Astrocyte of the hippocampus (primary cell): ENCODE measurements around the gene COX4I2.
"Not testable (repeated sequence)": the region's sequence is repeated elsewhere in the genome, so short reads cannot be mapped to it uniquely, and the experiment has no call there.

ENCODE experiments used
- DNase-seq: peaks from one replicate; pipeline ENCODE4 v3.0.0; 2011; ENCODE audit warnings: low read depth, low spot score

Gene COX4I2

DNA sequence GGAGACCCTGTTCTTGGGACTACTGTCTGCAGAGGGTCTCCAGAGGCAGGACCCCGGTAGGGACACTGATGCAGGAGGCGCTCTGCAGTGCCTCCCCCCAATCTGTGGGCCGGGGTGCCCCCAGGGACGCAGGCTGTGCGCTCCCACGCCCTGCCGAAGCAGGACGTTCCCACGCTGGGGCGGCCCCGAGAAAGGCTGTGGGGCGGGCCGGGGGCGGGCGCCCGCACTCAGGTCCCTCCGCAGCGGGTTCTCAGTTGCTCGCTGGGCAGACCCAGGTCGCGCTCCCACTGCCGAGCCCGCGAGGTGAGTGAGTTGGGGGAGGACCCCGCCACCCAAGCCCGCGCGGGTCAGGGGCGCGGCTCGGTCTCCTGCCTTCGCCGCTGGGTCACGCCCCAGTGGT, at the start of gene COX4I2:
COX4I2 (plus strand) TSS at position 253 of the 400 bp plus-strand sequence. CDS start 1,106 bp downstream, outside the sequence.
- DNase-seq = no peak

DNA sequence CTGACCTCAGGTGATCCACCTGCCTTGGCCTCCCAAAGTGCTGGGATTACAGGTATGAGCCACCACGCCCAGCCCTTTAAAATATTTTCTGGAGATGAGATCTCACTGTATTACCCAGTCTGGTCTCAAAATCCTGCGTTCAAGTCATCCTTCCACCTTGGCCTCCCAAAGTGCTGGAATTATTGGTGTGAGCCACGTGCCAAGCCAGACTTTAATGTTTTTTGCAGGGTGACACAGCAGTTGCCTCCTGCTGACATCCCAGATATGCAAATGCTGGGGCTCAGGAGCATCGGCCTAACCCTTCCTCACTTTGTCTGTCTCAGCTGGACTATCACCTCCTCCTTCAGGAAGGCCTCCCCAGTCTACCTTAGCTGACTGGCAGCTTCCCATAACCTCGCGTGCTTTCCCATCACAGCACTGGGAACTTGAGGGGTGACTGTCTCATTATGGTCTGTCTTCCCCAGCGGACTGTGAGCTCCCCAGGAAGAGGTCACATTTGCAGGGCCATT, 46.9 kb upstream of the COX4I2 start:
- DNase-seq = peak; percentile 23

DNA sequence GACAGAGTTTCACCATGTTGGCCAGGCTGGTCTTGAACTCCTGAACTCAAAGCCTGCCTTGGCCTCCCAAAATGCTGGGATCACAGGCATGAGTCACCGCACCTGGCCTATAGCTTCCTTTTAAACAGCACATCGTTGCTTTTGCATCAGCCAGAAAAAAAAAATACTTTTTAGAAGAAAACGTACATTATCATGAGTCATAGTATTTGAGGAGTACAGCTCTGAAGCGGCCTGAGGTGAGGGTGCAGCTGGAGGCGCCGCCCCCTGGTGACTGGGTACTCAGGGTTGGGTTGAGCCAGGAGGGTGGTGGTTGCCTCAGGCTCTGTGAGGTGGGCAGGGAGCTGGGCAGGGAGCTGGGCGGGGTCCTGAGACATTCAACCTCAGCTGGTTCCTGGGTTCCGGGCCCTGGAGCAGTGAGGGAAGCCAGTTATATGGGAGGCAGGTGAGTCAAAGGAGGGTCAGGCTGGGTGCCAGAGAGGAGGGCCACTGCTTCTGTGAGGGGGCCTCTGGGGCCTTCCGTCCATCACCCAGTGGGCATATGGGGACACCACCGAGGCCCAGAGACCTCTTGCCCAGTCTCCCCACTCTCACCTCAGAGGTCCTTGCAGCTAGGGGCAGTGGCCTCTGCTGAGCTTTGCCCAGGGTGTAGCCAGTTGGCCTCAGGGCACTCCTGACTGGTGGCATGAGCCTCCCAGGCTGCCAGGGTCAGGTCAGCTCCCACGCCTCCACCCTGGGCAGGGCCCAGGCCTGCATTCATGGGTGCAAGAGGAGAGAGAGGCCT, 44.3 kb upstream of the COX4I2 start:
- peak; percentile 84 for DNase-seq

DNA sequence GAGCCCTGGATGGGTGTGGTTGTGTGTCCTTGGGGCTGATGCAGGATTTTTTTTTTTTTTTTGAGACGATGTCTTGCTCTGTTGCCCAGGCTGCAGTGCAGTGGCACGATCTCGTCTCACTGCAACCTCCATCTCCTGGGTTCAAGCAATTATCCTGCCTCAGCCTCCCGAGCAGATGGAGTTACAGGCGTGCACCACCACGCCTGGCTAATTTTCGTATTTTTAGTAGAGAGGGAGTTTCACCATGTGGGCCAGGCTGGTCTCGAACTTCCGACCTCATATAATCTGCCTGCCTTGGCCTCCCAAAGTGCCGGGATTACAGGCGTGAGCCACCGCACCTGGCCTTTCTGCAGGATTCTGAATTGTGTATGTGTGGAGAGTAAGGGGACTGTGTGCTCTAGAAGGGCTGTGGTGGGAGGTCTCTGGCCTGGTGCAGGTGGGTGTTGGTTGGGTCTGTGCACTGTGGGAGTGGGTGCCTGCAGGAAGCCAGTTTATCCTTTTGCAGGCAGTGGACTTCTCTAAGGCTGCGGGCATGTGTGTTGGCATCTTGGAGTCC, 43.6 kb upstream of the COX4I2 start:
- no peak for DNase-seq

DNA sequence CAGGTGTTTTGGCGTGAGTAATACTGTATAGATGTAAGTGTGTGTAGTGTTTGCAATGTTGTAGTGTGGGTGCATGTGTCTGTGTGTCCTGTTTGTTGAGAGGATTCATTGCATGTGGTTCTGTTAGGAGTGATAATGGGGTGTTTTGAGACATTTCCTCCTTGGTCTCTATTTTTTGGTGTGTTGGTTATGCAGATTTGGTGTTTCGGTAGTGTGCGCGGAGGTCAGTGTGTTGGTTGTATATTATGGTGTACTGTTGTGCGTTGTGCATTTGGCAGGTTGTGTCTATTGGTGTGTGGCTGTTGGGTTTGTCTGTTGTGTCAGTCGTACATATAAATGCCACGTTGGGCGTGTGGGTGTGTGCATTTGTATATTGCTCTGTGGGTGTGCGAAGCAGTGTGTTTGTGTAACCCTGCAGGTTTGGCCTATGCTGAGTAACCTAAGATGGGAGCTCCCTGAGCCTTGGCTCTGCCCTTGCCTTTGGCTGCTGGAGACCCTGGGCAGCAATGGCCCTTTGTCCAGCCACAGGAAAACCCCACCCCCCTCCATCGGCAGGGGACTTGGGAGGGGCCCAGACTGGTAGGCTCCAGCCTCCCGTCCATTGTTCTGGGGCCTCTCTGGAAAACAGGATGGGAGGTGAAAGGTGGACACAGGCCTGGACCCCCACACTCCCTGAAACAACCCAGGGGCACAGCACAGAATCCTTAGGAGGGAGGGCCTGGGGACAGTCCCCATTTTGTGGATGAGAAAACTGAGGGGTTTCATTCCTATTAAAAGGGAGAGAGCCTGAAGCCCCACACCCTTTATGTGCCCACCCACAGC, 42.9 kb upstream of the COX4I2 start:
- peak; percentile 34 for DNase-seq

DNA sequence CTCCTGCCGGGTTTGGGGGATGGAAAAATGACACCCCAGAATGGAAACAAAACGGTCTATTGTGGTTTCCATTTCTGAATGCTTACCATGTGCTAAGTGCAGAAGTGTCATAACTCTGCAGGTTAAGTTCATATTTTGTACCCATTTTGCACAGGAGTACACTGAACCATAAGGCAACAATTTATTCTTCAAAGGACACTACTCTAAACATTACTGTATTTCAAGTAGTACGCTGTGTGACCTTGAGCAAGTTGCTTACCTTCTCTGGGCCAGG, 42.4 kb upstream of the COX4I2 start:
- DNase-seq = no peak

DNA sequence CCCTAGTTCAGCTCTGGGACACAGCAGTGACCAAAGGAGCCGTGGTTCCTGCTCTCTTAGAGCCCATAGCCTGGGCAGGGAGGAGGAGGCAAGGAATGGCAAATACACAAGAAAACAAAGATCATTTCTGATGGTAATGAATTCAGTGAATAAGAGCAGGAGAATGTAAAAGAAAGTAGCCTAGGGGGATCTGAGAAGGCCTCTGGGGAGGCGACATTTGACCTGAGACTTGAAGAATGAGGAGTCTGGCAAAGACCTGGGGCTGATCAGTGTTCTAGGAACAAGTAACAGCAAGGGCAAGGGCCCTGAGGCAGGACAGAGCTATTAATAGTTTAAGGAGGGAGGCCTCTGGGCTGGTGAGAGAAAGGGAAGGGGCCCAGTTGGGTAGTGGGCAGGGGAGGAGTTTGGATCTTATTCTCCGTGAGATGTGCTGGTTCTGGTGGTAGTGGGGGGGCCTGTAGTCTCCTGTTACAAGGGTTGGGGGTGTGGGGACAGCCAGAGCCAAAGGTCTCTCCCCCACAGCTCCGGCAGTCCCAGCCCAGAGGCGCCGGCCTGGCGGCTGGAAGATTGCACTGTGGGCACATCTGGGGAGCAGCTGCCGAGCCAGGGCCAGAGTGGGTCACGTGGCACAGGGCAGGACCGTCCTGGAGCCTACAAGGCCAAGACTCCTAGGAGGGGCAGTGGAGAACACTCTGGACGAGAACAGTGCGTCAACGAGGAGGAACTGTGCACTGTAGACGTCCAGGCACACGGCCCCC, 41.9 kb upstream of the COX4I2 start:
- DNase-seq = peak; percentile 70

DNA sequence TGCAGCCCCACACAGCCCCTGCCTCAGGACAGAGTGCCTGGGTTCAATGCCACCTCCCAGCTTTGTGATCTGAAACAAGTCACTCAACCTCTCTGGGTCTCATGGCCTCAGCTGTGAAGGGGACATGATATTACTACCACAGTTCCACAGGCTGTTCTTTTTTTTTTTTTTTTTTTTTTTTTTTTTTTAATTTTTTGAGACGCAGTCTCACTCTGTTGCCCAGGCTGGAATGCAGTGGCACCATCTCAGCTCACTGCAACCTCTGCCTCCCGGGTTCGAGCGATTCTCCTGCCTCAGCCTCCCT, 41.3 kb upstream of the COX4I2 start:
- not testable (repeated sequence) for DNase-seq

DNA sequence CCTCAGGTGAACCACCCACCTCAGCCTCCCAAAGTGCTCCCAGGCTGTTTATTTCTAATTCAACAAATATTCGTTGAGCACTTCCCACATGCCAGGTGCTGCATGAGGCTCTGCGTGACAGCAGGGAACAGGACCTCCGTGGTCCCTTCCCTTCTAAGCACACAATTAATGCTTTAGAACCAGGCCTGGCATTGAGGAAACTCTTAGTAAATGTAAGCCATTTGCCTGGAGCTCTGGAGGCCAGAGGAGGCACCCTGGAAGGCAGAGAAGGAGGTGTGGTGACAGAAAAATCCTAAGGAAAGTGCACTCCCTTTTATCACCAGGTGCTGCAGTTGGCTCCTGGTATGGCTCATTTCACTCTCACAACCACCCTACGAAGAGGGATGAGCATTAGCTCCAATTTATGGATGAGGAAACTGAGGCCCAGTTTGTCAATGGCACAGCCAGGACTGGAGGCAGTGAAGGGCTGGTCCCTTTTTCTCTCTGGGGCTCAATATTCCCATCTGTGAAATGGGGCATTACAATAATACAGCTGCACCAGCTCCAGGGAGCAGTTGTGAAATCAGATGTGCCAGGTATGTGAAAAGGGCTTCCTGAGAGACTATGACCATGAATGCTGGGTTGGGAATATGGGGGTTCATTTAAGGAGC, 40.8 kb upstream of the COX4I2 start:
- DNase-seq = no peak

DNA sequence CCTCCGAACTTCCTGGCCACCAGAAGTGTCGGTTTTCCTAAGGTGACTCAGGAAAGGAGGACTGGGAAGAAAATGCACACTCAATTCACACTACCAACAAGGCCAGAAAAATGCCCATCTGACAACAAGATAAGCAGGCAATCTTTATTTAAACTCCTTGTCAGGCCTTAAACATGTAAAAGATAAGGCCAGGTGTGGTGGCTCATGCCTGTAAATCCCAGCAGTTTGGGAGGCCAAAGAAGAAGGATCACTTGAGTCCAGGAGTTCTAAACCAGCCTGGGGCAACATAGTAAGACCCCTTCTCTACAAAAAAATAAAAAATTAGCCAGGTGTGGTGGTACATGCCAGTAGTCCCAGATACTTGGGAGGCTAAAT, 40.2 kb upstream of the COX4I2 start:
- no peak for DNase-seq

DNA sequence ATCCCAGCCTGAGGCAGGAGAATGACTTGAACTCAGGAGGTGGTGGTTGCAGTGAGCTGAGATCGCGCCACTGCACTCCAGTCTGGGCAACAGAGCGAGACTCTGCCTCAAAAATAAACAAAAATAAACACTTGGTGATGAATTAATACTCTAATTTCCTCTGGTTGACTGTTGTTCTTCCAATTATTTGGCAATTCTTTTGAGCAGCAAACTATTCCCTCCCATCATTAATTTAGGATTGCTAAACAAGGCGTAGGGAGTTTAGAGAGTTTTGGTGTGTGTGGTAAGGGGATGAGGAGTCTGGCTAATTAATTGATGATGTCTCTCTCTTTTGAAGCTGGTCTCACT, 35.3 kb upstream of the COX4I2 start:
- DNase-seq = no peak

DNA sequence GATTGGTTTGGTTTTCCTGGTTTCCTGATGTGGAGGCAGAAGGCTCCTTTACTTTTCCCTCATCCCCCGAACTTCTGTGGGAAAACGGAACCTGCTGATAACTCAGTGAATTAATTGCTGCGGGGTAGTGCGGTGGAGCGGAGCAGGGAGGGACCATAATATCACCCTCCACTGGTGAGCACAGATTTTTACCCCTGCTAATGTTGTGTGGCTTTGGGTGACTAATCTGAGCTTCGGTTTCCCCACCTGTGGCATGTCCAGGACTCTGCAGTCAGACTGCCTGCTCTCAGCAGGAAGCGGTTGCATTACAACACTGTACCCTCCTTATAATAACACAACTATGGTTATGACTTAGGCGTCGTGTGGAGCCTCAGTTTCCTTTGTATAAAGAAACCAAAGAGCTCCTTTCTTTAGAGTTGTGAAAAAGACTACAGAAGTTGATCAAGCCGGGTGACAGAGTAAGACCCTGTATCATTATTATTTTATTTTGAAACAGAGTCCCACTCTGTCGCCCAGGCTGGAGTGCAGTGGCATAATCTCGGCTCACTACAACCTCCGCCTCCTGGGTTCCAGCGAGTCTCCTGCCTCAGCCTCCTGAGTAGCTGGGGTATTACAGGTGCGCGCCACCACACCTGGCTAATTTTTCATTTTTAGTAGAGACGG, 34.8 kb upstream of the COX4I2 start:
- peak; percentile 88 for DNase-seq

DNA sequence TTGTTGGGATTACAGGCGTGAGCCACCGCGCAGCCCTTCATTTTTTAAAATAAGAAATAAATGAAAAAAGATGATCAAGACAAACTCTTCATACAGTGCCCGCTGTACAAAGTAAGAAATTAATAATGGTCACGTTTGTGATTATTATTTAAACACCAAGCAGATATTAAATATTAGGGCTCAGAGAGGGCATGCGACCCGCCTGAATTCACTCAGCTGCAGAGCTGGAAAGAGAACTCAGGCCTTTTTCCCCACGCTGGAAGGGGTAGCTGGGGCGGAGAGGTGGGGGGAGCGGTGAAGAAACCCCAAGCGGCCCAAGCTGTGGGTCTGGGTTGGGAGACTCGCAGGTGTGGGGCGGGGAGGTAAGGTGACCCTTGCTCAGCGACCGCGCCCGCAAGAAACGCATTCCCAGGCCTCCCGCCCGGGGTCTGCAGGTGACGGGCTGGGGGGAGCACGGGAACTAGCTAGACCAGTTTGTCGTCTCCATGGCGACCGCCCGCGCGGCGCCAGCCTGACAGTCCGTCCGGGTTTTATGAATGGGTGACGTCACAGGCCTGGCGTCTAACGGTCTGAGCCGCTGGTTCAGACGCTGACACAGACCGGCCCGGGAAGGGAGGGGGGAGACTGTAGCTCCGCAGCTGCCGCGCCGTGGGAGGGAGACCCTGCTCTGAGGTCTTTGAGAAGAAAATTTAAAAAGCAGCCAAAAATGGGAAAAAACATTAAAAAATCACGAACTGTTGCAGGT, 33.7 kb upstream of the COX4I2 start:
- DNase-seq = peak; percentile 100

DNA sequence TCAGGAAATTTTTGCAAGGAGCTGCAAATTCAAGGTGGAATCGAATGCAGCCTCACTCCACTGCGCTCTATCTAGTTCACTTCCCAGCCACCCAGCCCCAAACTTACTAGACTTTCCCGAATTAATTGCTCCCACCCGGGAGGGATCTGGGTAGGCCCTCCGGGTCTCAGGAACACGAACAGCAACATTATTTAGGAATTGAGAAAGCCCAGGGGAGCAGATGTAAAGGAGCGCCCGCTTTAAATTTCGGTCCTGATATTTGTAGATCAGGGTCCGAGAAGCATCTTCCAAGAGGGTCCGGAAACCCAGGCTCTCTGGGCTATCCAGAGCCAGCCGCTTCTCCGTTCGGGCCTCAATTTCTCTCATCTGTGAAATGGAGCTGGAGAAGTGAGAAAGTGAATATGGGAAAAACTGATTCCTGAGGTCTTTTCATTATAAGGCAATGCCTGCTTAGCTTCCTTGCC, 33.1 kb upstream of the COX4I2 start:
- DNase-seq = no peak

DNA sequence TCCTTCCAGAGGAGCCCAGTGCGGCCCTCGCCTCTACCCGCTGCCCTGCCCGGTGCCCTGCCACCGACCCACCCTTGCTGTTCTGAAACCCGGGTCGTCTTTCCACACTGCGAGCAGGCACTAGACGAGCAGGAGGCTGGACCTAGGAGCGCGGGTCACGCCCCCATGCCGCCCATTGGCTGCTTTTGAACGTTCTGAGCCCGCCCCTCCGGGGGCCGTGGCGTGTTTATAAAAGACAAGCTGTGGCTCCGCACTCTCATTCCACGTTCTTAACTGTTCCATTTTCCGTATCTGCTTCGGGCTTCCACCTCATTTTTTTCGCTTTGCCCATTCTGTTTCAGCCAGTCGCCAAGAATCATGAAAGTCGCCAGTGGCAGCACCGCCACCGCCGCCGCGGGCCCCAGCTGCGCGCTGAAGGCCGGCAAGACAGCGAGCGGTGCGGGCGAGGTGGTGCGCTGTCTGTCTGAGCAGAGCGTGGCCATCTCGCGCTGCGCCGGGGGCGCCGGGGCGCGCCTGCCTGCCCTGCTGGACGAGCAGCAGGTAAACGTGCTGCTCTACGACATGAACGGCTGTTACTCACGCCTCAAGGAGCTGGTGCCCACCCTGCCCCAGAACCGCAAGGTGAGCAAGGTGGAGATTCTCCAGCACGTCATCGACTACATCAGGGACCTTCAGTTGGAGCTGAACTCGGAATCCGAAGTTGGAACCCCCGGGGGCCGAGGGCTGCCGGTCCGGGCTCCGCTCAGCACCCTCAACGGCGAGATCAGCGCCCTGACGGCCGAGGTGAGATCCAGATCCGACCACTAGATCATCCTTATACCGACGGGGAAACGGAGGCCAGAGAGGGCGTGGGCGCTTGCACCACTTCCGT, 32.4 kb upstream of the COX4I2 start, which contains the start of gene ID1:
ID1 (plus strand) TSS at position 259 of the 871 bp plus-strand sequence; CDS start at position 358, 99 bp downstream.
- peak; percentile 99 for DNase-seq

DNA sequence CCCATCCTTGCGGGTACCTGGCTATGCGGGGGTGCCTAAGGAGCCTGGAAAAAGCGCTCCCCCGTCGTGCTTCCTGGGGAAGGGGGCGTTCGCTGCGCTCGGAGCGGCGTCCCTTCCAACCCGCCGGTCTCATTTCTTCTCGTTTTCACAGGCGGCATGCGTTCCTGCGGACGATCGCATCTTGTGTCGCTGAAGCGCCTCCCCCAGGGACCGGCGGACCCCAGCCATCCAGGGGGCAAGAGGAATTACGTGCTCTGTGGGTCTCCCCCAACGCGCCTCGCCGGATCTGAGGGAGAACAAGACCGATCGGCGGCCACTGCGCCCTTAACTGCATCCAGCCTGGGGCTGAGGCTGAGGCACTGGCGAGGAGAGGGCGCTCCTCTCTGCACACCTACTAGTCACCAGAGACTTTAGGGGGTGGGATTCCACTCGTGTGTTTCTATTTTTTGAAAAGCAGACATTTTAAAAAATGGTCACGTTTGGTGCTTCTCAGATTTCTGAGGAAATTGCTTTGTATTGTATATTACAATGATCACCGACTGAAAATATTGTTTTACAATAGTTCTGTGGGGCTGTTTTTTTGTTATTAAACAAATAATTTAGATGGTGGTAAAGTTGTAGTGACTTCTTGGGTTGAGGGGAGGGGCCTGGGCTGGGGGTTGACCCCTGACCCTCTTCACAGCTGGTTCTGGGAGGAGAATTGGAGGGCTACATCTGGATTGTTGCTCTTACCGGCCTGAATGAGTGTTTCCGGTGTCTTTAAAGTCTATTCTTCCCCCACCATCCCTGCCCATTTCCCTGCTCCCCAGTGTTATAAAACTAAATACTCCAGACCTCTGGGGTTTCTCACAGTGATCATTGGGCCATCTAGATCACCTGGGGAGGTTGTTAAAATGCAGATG, 31.6 kb upstream of the COX4I2 start:
- DNase-seq = peak; percentile 62

DNA sequence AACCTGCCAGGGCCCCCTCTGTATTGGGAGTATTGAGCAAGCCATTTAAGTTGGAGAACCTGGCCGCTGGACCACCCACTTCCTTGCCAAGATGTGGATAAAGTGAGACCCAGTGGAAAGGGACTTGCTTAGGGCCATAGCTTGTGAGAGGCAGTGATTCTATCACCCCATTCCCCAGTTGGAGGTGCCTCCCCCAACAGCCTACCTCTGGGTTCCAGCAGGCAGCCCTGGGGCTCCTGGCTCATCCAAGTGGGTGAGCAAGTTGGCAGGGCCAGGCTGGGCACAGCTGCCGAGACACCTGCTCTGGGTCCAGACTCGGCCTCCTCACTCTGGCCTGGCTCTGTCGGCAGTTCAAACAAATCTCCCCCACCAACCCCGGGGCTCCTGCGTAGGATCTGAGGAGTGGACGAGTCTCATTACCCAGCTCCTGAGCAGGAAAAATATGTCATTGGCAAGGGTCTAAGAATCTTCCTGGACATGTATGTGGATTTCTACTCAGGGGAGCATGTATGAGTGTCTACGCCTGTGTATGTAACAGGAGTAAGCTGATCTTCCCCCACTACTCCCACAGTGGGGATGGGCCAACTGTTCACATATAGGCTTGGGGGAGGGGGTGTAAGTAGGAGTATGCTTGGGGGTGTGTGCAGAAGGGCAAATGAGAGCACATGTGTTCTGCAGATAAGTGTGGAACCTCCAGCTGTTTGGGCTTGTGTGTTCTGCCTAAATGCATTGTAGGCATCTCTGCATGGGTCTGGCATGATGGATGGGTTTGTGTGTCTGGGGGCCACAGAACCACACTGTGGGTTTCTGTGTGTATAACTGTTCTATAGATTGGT, 30.7 kb upstream of the COX4I2 start:
- DNase-seq = peak; percentile 78
